ENCODE measurements around the gene CYLD. TPM values are rescaled to one million over a fixed set of nuclear protein-coding genes. Genes with fewer than 3 reads are reported as not detected.
A peak's percentile ranks its signal among the peaks of the same experiment; 100 is the strongest.

The CYLD gene
- polyA plus RNA-seq, 6 donors from 2014 or later = 65.4 to 89.0 (median 75.8) TPM

DNA sequence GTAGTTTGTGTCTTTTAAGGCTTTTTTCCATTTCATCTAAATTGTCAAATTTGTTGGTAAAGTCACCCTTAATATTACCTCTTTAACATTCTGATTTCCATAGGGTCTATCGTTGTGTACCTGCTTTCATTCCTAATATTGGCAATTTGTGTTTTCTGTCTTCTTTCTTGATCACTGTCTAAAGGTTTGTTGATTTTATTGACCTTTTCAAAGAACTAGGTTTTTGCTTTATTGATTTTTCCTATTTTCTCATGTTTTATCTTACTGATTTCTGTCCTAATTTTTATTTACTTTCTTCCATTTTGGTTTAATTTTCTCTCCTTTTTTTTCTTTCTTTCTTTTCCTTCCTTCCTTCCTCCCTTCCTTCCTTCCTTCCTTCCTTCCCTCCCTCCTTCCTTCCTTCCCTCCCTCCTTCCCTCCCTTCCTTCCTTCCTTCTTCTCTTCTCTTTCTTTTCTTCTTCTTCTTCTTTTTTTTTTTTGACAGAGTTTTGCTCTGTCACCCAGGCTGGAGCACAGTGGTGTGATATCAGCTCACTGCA is 86.3 kb downstream of the CYLD start:
- Mint-ChIP-seq H3K27me3 (peaks cover 9 to 49% (median 35%) of the 10 kb centered on the region in 3 donors), H3K4me1 (no peaks in the 10 kb centered on the region), H3K9me3 (peaks cover 0 to 11% (median 5%) of the 10 kb centered on the region in 7 donors), H3K36me3 (peaks cover 0 to 8% of the 10 kb centered on the region in 2 donors), H3K4me3 (no peak overlapping the region), H3K27ac (no peak overlapping the region)
- DNase-seq (no peak), ATAC-seq (ENCODE audit: low read depth in 2 of 2) (no peak)

DNA sequence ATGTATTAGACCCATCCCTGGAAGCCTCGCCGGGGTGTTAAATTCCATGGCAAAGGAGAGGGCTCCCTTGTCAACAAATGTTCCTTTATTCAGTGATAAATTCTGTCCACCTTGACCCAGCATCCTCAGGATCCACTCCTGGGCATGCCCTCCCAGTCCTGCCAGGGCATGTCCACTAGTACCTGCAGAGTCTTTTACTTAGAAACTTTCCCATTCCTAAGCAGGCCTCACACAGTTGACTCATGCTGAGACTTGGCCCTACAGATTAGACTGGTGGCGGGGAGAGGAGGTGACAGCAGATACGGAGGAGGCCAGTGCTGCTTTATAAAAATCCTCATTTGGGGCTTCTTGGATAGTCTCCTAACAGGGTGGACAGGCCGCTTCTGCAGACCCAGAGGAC is 88.8 kb downstream of the CYLD start:
- Mint-ChIP-seq H3K27me3 (peaks cover 16 to 57% (median 42%) of the 10 kb centered on the region in 3 donors), H3K4me3 (no peak overlapping the region), H3K4me1 (no peaks in the 10 kb centered on the region), H3K36me3 (peaks cover 0 to 8% of the 10 kb centered on the region in 2 donors), H3K27ac (no peak overlapping the region), H3K9me3 (peaks cover 0 to 9% (median 5%) of the 10 kb centered on the region in 7 donors)
- DNase-seq = no peak
- ATAC-seq (ENCODE audit: low read depth in 2 of 2) = no peak

DNA sequence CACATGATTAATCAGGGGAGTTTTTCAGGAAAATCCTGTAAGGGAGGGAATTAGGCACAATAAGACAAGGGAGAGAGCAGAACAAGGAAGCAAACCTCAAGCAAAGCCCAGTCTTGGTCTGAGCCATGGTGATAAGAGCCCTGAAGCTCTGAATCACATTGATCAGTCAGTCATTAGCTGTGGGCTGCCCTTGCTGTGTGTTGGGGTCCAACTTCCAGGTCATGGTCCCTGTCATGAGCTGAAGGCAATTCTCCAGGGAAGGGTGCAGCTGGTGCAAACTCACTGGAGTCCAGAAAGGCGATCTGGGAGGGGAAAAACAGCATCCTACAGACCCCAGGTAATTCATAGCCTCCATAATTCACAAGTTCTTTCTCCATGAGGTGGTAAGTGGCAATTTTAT is 89.9 kb downstream of the CYLD start:
- H3K27ac Mint-ChIP-seq = no peak overlapping the region
- ATAC-seq (ENCODE audit: low read depth in 2 of 2) (no peak), DNase-seq (no peak)
- H3K9me3 Mint-ChIP-seq = peaks cover 0 to 9% (median 4%) of the 10 kb centered on the region in 7 donors
- H3K4me1 Mint-ChIP-seq = no peaks in the 10 kb centered on the region
- H3K36me3 Mint-ChIP-seq = peaks cover 0 to 8% of the 10 kb centered on the region in 2 donors
- H3K27me3 Mint-ChIP-seq = peaks cover 20 to 53% (median 52%) of the 10 kb centered on the region in 3 donors
- H3K4me3 Mint-ChIP-seq = no peak overlapping the region

DNA sequence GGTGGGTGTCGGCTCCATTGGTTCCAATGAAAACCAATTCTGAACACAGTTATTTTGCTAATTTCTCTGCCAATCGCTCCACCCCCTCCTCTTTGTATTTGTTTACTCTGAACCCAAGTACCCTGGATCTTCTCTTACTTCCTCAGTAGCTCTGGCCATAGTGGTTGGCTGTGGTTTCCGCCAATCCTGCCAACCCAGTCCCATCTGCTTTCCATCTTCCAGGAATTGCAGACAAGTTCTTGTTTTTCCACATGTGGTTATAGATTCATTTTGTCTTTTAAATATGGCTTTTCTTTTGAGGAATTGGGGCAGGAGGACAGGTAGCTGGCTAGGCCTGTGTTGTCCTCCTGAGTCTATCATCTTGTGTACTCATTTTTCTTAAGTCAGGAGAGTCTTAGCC is 92.0 kb downstream of the CYLD start:
- no peak overlapping the region for H3K4me3 Mint-ChIP-seq
- peaks cover 22 to 49% (median 45%) of the 10 kb centered on the region in 3 donors for H3K27me3 Mint-ChIP-seq
- DNase-seq (no peak), ATAC-seq (ENCODE audit: low read depth in 2 of 2) (no peak)
- peaks cover 0 to 7% (median 4%) of the 10 kb centered on the region in 7 donors for H3K9me3 Mint-ChIP-seq
- no peaks in the 10 kb centered on the region for H3K4me1 Mint-ChIP-seq
- H3K36me3 Mint-ChIP-seq = peaks cover 0 to 8% of the 10 kb centered on the region in 2 donors
- H3K27ac Mint-ChIP-seq = no peak overlapping the region

DNA sequence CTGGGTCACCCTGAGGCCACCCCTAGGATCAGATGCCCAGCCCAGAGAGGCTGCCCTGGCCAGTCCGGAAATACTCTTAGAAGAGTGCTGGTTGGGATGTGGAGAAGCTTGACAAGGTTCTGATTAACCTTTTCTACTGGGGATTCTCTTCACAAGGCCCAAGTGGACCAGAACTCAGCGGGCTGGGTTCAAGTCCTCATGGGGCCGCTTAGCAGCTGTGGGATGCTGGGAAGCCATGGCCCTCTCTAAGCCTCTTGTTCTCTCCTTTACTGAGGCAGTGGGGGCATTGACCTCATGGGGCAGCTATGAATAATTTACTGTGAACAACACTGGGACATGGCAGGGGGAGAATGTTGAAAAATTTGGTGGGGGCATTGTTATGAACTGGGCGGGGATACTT is 92.8 kb downstream of the CYLD start:
- Mint-ChIP-seq H3K9me3 (peaks cover 0 to 4% (median 2%) of the 10 kb centered on the region in 7 donors), H3K27me3 (peaks cover 29 to 49% (median 43%) of the 10 kb centered on the region in 3 donors), H3K27ac (no peak overlapping the region), H3K36me3 (peaks cover 0 to 2% of the 10 kb centered on the region in 2 donors), H3K4me3 (no peak overlapping the region), H3K4me1 (no peaks in the 10 kb centered on the region)
- DNase-seq (no peak), ATAC-seq (ENCODE audit: low read depth in 2 of 2) (no peak)

DNA sequence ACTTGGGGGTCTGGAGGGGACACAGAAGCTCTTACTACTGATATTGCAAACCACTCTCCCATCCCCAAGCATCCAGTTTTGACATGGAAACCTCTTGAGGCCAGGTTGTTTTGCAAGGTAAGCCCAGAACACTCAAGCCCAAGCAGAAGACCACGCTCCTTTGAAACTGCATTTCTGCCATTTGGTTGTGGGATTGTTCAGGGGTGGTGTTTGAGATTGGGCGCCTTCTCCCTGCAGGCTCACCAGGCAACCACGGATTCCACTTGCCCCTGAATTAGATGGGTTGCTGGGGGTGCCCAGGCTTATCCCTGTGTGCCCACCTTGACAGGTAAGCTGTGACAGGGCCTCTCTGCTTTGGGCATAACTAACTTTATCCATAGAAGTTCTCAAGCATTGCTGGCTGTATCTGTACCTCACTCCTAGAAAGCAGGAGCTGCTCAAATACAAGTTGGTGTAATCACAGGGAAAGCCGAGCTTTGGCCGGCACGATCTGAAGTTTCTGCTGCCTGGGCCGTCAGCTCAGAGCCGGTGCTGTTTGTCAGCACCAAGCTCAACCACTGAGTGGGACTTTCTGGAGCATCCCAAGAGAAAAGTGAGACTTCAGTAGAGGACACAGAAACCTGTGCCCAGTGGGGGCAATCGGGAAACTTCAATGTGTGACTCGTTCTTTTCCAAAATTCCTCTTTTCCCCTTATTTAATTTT is 93.6 kb downstream of the CYLD start:
- no peak overlapping the region for H3K27ac Mint-ChIP-seq
- H3K27me3 Mint-ChIP-seq = peaks cover 37 to 53% (median 48%) of the 10 kb centered on the region in 3 donors
- ATAC-seq (ENCODE audit: low read depth in 2 of 2) = no peak

DNA sequence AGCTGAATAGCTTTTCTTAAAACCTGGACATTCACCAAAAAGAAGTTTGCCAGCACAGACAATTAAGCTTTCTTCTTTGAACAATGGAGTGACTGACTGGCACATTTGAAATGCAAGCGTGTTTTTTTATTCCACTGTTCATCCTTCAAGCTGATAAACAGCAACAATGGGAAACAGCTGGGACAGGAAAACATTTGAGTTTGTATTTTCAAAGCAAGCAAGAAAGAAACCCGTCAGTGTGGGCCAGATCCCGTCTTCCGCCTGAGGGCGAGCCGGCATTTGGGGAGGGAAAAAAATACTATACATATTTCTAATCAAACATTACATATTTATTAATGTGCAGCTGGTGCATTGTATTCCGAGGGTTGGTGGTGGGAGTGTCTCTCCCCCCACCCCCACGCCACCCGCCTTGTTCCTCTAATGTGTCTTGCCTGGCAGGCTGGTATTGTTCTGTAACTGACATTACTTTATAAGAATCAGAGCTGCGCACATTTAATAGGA is 94.3 kb downstream of the CYLD start:
- H3K4me1 Mint-ChIP-seq = peaks cover 0 to 11% (median 6%) of the 10 kb centered on the region in 3 donors
- no peak overlapping the region for H3K27ac Mint-ChIP-seq
- H3K27me3 Mint-ChIP-seq = peaks cover 44 to 58% (median 53%) of the 10 kb centered on the region in 3 donors
- H3K36me3 Mint-ChIP-seq = no peaks in the 10 kb centered on the region
- DNase-seq = no peak
- no peak for ATAC-seq (ENCODE audit: low read depth in 2 of 2)
- no peak overlapping the region for H3K4me3 Mint-ChIP-seq
- H3K9me3 Mint-ChIP-seq = peaks cover 0 to 4% (median 0%) of the 10 kb centered on the region in 7 donors

More for the DNA sequence above, 93.6 kb downstream of the CYLD start:
- Mint-ChIP-seq H3K36me3 (no peaks in the 10 kb centered on the region), H3K4me1 (peaks cover 0 to 4% (median 0%) of the 10 kb centered on the region in 3 donors), H3K9me3 (peaks cover 0 to 4% (median 0%) of the 10 kb centered on the region in 7 donors), H3K4me3 (no peak overlapping the region)
- DNase-seq = no peak

DNA sequence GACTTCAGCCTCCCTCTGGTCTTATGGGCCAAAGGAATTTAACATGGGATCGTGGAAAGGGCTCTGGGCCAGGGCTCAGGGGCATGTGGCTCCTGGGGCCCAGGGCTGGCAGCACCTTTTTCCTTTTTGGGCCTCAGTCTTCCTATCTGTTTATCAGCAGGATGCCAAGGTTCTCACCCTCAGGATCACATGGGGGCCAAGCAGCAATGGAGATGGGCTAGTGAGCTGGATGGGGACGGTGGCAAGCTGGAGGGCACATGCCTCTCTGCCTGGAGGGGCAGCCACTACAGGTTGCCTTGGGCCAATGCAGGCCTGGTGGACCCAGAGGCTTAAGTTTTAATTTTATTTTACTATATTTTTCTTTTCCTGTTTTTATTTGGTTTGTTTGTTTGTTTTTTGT is 95.4 kb downstream of the CYLD start:
- peaks cover 5 to 13% (median 13%) of the 10 kb centered on the region in 3 donors for H3K4me1 Mint-ChIP-seq
- peaks cover 0 to 4% (median 0%) of the 10 kb centered on the region in 7 donors for H3K9me3 Mint-ChIP-seq
- DNase-seq = no peak
- H3K4me3 Mint-ChIP-seq = no peak overlapping the region
- no peak overlapping the region for H3K27ac Mint-ChIP-seq
- H3K36me3 Mint-ChIP-seq = no peaks in the 10 kb centered on the region
- ATAC-seq (ENCODE audit: low read depth in 2 of 2) = no peak
- peaks cover 52 to 69% (median 53%) of the 10 kb centered on the region in 3 donors for H3K27me3 Mint-ChIP-seq

DNA sequence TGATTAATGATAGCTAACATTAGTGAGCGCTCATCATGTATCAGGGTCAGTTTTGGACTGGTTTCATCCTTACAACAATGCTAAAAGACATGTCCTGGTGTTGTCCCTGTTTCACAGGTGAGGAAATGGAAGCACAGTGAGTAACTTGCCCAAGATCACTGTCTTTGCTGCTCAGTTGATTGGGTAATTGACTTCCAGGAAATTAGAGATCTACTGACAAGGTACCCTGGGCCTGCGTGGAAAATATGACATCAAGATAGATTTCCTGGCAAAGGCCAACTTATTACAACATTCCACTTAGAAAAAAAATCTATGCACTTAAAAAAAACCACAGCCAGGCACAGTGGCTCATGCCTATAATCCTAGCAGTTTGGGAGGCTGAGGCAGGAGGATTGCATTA is 96.3 kb downstream of the CYLD start:
- no peak for DNase-seq
- Mint-ChIP-seq H3K4me3 (no peak overlapping the region), H3K9me3 (peaks cover 0 to 3% (median 0%) of the 10 kb centered on the region in 7 donors), H3K27me3 (peaks cover 56 to 77% (median 57%) of the 10 kb centered on the region in 3 donors), H3K27ac (no peak overlapping the region), H3K36me3 (no peaks in the 10 kb centered on the region), H3K4me1 (peaks cover 9 to 18% (median 13%) of the 10 kb centered on the region in 3 donors)
- no peak for ATAC-seq (ENCODE audit: low read depth in 2 of 2)

DNA sequence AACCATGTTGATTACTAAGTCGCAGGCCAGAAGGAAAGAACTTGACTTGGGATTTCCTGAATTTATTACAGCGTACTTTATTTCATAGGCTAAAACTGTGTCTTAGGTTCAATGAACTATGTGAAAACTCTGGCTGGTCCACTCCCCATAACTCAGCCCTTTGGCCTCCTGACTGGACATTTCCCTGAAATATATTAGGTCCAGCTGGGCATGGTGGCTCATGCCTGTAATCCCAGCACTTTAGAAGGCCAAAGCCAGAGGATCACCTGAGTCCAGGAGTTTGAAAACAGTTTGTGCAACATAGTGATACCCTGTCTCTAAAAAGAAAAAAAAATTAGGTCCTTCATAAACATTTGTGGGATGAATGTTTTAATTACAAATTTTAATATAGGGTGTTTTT is 97.0 kb downstream of the CYLD start:
- ATAC-seq (ENCODE audit: low read depth in 2 of 2) (no peak), DNase-seq (no peak)
- H3K9me3 Mint-ChIP-seq = peaks cover 0 to 2% (median 0%) of the 10 kb centered on the region in 7 donors
- peaks cover 9 to 18% (median 13%) of the 10 kb centered on the region in 3 donors for H3K4me1 Mint-ChIP-seq
- H3K4me3 Mint-ChIP-seq = no peak overlapping the region
- no peak overlapping the region for H3K27ac Mint-ChIP-seq
- peaks cover 58 to 82% (median 63%) of the 10 kb centered on the region in 3 donors for H3K27me3 Mint-ChIP-seq
- H3K36me3 Mint-ChIP-seq = no peaks in the 10 kb centered on the region

DNA sequence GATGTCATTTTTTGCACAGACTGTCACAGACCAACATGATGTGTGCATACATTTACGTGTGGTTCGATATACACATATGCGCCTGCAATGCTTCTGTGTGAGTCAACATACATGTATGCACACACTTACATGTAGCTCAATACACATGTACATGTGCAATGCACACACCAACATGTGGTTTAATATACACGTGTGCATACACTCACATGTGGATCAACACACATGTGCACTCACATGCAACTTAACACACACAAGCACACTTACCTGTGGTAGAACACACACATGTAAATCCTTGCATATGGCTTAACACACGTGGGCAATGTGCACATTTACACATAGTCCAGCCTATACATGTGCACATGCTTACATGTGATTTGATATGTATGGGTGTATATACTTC is 97.5 kb downstream of the CYLD start:
- Mint-ChIP-seq H3K9me3 (peaks cover 0 to 2% (median 0%) of the 10 kb centered on the region in 7 donors), H3K27ac (no peak overlapping the region), H3K36me3 (no peaks in the 10 kb centered on the region), H3K27me3 (peaks cover 54 to 77% (median 66%) of the 10 kb centered on the region in 3 donors), H3K4me1 (peaks cover 9 to 18% (median 13%) of the 10 kb centered on the region in 3 donors), H3K4me3 (no peak overlapping the region)
- DNase-seq = no peak
- no peak for ATAC-seq (ENCODE audit: low read depth in 2 of 2)

DNA sequence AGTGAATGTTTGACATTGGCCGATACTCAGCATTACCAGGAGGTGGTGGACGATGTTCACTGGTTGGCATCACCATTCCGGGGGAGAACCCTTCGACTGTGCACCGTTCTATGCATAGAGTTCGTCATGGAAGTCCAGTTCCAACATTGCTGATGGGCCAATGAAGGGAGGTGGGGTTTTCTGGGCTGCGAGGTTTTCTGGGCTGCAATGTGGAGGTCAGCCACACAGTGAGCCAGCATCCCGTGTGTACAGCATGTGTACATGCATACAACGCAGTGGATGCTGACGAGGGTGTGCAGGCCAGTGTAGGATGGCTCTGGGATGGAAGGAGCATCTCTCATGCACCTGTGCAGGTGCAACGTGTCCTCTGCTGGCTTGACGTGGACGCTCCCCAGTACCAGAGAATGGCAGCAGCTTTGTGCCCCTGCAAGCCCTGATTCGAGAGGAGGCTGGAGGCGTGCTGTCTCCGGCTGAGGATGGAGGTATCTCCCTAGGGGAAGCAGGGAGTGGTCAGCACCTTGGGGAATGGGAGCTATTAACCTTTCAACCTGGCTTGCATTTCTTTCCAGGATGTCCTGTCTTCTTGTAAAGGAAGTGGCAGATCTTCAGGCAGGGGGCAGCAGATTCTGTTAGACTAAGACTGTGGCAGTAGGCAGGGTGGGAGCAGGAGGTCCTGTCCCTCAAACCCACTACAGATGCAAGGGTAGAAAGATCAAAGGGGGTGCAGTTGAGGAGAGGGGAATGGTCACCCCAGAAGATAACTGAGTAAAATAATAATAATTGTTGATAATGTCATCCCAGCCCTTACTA is 98.2 kb downstream of the CYLD start:
- peak overlapping the region in 1 of 6 donors; percentile 13 for H3K27ac Mint-ChIP-seq

More for the DNA sequence above, 98.2 kb downstream of the CYLD start:
- Mint-ChIP-seq H3K4me1 (peaks cover 9 to 18% (median 13%) of the 10 kb centered on the region in 3 donors), H3K27me3 (peaks cover 56 to 74% (median 66%) of the 10 kb centered on the region in 3 donors), H3K9me3 (peaks cover 0 to 2% (median 0%) of the 10 kb centered on the region in 7 donors), H3K4me3 (peak overlapping the region in 3 of 8 donors; percentile 37 to 90 (median 66)), H3K36me3 (no peaks in the 10 kb centered on the region)
- no peak for ATAC-seq (ENCODE audit: low read depth in 2 of 2)
- DNase-seq = no peak
